Neural cell (in vitro differentiated cells): ENCODE measurements around the gene RAC3.

Experiments used
- CTCF ChIP-seq: fragments of 450-650 bp; IDR thresholded peaks from 2 replicates; pipeline ENCODE4 v1.5.1; 2014; ENCODE audit warnings: antibody characterized with exemption, mild to moderate bottlenecking, moderate library complexity; ENCODE audit not compliant: poor library complexity, severe bottlenecking
- EP300 ChIP-seq: fragments of 450-650 bp; conservative IDR thresholded peaks from 2 replicates; pipeline ENCODE4 v1.6.1; 2014; ENCODE audit warnings: antibody characterized with exemption, mild to moderate bottlenecking, moderate library complexity; ENCODE audit not compliant: poor library complexity, severe bottlenecking
- EZH2 ChIP-seq: fragments of 200-600, 300-800 bp; shearing (Covaris generic), sonication (generic); IDR thresholded peaks from 2 replicates; pipeline ENCODE4 v1.6.1; 2014; ENCODE audit warnings: antibody characterized with exemption, low read length, borderline replicate concordance, mild to moderate bottlenecking; ENCODE audit not compliant: insufficient read depth, poor library complexity, severe bottlenecking
- MXI1 ChIP-seq: fragments of 450-650 bp; conservative IDR thresholded peaks from 2 replicates; pipeline ENCODE4 v1.6.1; 2014; ENCODE audit warnings: antibody characterized with exemption, mild to moderate bottlenecking; ENCODE audit not compliant: poor library complexity, severe bottlenecking
- POLR2AphosphoS5 ChIP-seq: IDR thresholded peaks from 2 replicates; pipeline ENCODE4 v1.6.1; 2012
- RAD21 ChIP-seq: fragments of 450-650 bp; conservative IDR thresholded peaks from 2 replicates; pipeline ENCODE4 v1.6.1; 2014; ENCODE audit warnings: antibody characterized with exemption, mild to moderate bottlenecking, moderate library complexity
- REST ChIP-seq: IDR thresholded peaks from 2 replicates; pipeline ENCODE4 v1.6.1; 2012; ENCODE audit warnings: borderline replicate concordance
- TAF1 ChIP-seq: IDR thresholded peaks from 2 replicates; pipeline ENCODE4 v1.6.1; 2012; ENCODE audit warnings: low read depth

GRCh38 chr17:82016875-82017459 is 14.5 kb upstream of the RAC3 start:
- no peak for TF ChIP-seq CTCF
- no peak for TF ChIP-seq TAF1
- TF ChIP-seq REST: no peak
- no peak for TF ChIP-seq POLR2AphosphoS5
- TF ChIP-seq EP300: no peak
- TF ChIP-seq EZH2: no peak
- TF ChIP-seq RAD21: no peak
- no peak for TF ChIP-seq MXI1
